Ectodermal cell (in vitro differentiated cells): ENCODE data around the gene PKIG.
"Not testable (repeated sequence)": the region's sequence is repeated elsewhere in the genome, so short reads cannot be mapped to it uniquely, and the experiment has no call there.

Experiments used
- H3K27ac ChIP-seq: 2 replicates; pipeline ENCODE4 v1.7.0; 2013; ENCODE audit warnings: mild to moderate bottlenecking, low read depth, low read length; ENCODE audit not compliant: insufficient read depth, poor library complexity, severe bottlenecking
- H3K27me3 ChIP-seq: 2 replicates; pipeline ENCODE4 v1.7.0; 2013; ENCODE audit warnings: mild to moderate bottlenecking, low read length; ENCODE audit not compliant: insufficient read depth, control insufficient read depth, poor library complexity, severe bottlenecking
- H3K36me3 ChIP-seq: one replicate; pipeline ENCODE4 v1.7.0; 2013; ENCODE audit warnings: low read length; ENCODE audit not compliant: control insufficient read depth, insufficient read depth
- H3K4me1 ChIP-seq: one replicate; pipeline ENCODE4 v1.7.0; 2013; ENCODE audit warnings: low read length; ENCODE audit not compliant: control insufficient read depth, insufficient read depth
- H3K4me3 ChIP-seq: 2 replicates; pipeline ENCODE4 v1.7.0; 2013; ENCODE audit warnings: low read depth, low read length, control low read depth; ENCODE audit not compliant: insufficient read depth
- H3K9me3 ChIP-seq: 2 replicates; pipeline ENCODE4 v1.7.0; 2013; ENCODE audit warnings: mild to moderate bottlenecking, low read length, moderate library complexity; ENCODE audit not compliant: control insufficient read depth
- WGBS, 2 experiments: methylation state at CpG; one replicate each; pipeline ENCODE4 v1.1.7; 2013; ENCODE audit warnings: missing lambda C conversion rate in 2 of 2; 5-methylcytosine and 5-hydroxymethylcytosine counted together

The PKIG gene

DNA sequence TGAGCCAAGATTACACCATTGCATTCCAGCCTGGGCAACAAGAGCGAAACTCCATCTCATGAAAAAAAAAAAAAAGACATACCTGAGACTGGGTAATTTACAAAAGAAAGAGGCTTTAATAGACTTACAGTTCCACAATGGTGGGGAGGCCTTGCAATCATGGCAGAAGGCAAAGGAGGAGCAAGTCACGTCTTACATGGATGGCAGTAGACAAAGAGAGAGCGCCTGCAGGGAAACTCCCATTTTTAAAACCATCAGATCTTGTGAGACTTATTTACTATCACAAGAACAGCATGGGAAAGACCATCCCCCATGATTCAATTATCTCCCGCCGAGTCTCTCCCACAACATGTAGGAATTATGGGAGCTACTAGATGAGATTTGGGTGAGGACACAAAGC, 71.8 kb downstream of the PKIG start:
- not testable (repeated sequence) for H3K36me3 ChIP-seq, H3K4me1 ChIP-seq, H3K4me3 ChIP-seq, H3K9me3 ChIP-seq, H3K27ac ChIP-seq
- H3K27me3 ChIP-seq: peaks cover 25% of the 10 kb centered on the region
- WGBS, 2 experiments: 88 to 93% methylated on average over 5 of the region's 5 CpGs

DNA sequence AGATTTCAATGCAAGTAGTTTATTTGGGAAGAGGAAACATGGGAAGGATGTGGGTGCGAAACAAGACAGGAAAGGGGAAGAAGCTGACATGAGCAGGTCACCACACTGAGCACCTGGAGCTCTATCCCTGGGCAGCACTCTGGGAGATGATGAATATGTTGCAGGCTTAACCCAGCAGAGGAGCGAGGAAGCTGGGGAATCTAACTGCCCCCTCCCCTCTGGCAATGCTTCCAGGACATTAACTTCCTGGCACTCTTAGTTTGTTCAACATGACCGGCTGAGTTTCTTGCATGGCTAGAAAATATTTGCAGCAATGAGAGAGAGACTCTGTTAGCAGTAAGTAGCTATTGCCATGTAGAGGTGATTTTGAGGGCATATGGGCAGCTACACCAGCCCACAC, 74.1 kb downstream of the PKIG start:
- H3K9me3 ChIP-seq: no peaks in the 10 kb centered on the region
- no peak overlapping the region for H3K27ac ChIP-seq
- 41 to 73% methylated on average over 3 of the region's 3 CpGs for WGBS, 2 experiments
- peaks cover 18% of the 10 kb centered on the region for H3K27me3 ChIP-seq
- no peak overlapping the region for H3K4me3 ChIP-seq
- no peaks in the 10 kb centered on the region for H3K36me3 ChIP-seq
- H3K4me1 ChIP-seq: peaks cover 5% of the 10 kb centered on the region

- WGBS, 2 experiments: 88 to 95% methylated on average over 2 of the region's 2 CpGs
- peaks cover 6% of the 10 kb centered on the region for H3K27me3 ChIP-seq
Measured at GRCh38 chr20:44657875-44658274, 75.5 kb downstream of the PKIG start.

GRCh38 chr20:44658810-44659209, 76.4 kb downstream of the PKIG start:
- Histone ChIP-seq H3K9me3 (no peaks in the 10 kb centered on the region), H3K36me3 (no peaks in the 10 kb centered on the region), H3K4me1 (peaks cover 5% of the 10 kb centered on the region), H3K4me3 (no peak overlapping the region), H3K27me3 (no peaks in the 10 kb centered on the region), H3K27ac (no peak overlapping the region)

More at GRCh38 chr20:44657875-44658274, 75.5 kb downstream of the PKIG start:
- Histone ChIP-seq H3K36me3 (no peaks in the 10 kb centered on the region), H3K27ac (no peak overlapping the region), H3K4me3 (no peak overlapping the region), H3K4me1 (peaks cover 5% of the 10 kb centered on the region), H3K9me3 (no peaks in the 10 kb centered on the region)

- H3K27ac ChIP-seq: no peak overlapping the region
- WGBS, 2 experiments: 92 to 93% methylated on average over 2 of the region's 2 CpGs
- H3K9me3 ChIP-seq: no peaks in the 10 kb centered on the region
- H3K27me3 ChIP-seq: no peaks in the 10 kb centered on the region
- H3K36me3 ChIP-seq: no peaks in the 10 kb centered on the region
- peaks cover 5% of the 10 kb centered on the region for H3K4me1 ChIP-seq
- H3K4me3 ChIP-seq: no peak overlapping the region
Measured at GRCh38 chr20:44659931-44660330, 77.6 kb downstream of the PKIG start.

DNA sequence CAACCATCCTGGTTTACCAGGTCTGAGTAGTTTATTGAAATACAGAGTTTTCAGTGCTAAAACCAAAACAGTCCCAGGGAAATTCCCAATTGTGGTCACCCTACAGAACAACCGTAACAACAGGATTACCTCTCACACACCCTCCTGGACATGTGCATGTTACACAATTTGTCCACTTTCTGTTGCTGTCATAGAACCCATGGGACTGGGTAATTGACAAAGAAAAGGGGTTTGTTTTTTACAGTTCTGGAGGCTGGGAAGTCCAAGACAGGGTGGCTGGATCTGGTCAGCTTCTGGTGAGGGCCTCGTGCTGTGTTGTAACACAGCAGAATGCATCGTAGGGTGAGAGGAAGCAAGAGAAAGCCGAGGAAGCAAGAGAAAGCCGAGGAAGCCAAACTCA, 78.2 kb downstream of the PKIG start:
- H3K4me3 ChIP-seq: no peak overlapping the region
- peaks cover 5% of the 10 kb centered on the region for H3K4me1 ChIP-seq
- no peaks in the 10 kb centered on the region for H3K27me3 ChIP-seq
- H3K27ac ChIP-seq: no peak overlapping the region
- 87 to 95% methylated on average over 5 of the region's 5 CpGs for WGBS, 2 experiments
- no peaks in the 10 kb centered on the region for H3K9me3 ChIP-seq
- H3K36me3 ChIP-seq: no peaks in the 10 kb centered on the region

DNA sequence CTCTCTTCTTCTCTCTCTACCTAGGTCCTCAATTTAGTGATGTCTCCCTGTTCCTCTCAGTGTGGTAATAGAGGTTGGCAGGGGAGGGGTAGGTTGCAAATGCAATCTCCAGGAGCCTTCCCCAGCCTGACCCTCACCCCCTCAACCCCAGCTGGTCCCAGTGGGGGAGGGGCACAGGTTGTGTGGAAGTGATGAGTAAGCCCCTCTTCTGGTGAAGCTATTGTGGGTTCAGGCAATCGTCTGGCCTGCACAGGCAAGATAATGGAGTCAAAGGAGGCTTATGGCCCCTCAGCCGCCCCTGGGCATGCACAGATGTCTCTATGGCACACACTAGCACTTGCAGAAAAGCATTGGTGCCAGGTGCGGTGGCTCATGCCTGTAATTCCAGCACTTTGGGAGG, 79.9 kb downstream of the PKIG start:
- 52 to 56% methylated on average over 3 of the region's 3 CpGs for WGBS, 2 experiments
- no peaks in the 10 kb centered on the region for H3K36me3 ChIP-seq

GRCh38 chr20:44664131-44664530, 81.8 kb downstream of the PKIG start:
- Histone ChIP-seq H3K4me3 (no peak overlapping the region), H3K36me3 (no peaks in the 10 kb centered on the region), H3K4me1 (no peaks in the 10 kb centered on the region), H3K27ac (no peak overlapping the region), H3K27me3 (no peaks in the 10 kb centered on the region), H3K9me3 (no peaks in the 10 kb centered on the region)
- 81 to 90% methylated on average over 2 to 3 of the region's 3 CpGs for WGBS, 2 experiments

More for the DNA sequence above, 79.9 kb downstream of the PKIG start:
- no peaks in the 10 kb centered on the region for H3K4me1 ChIP-seq
- H3K9me3 ChIP-seq: no peaks in the 10 kb centered on the region
- H3K4me3 ChIP-seq: no peak overlapping the region
- H3K27ac ChIP-seq: no peak overlapping the region
- H3K27me3 ChIP-seq: no peaks in the 10 kb centered on the region

- no peaks in the 10 kb centered on the region for H3K36me3 ChIP-seq
- H3K27me3 ChIP-seq: no peaks in the 10 kb centered on the region
- no peaks in the 10 kb centered on the region for H3K9me3 ChIP-seq
- no peak overlapping the region for H3K4me3 ChIP-seq
- H3K27ac ChIP-seq: no peak overlapping the region
- WGBS, 2 experiments: 93 to 95% methylated on average over 3 of the region's 3 CpGs
- H3K4me1 ChIP-seq: no peaks in the 10 kb centered on the region
Measured at GRCh38 chr20:44666066-44666465, 83.7 kb downstream of the PKIG start.
